ENCODE results near the gene RPL28. TPM values are rescaled to one million over a fixed set of nuclear protein-coding genes. Genes with fewer than 3 reads are reported as not detected.

RPL28 gene
- total and polyA plus RNA-seq, 10 of the 15 experiments (the other 5 are each of a cell fraction or from before 2014, with no cell fraction given): 260 to 3,542 (median 891) TPM

DNA sequence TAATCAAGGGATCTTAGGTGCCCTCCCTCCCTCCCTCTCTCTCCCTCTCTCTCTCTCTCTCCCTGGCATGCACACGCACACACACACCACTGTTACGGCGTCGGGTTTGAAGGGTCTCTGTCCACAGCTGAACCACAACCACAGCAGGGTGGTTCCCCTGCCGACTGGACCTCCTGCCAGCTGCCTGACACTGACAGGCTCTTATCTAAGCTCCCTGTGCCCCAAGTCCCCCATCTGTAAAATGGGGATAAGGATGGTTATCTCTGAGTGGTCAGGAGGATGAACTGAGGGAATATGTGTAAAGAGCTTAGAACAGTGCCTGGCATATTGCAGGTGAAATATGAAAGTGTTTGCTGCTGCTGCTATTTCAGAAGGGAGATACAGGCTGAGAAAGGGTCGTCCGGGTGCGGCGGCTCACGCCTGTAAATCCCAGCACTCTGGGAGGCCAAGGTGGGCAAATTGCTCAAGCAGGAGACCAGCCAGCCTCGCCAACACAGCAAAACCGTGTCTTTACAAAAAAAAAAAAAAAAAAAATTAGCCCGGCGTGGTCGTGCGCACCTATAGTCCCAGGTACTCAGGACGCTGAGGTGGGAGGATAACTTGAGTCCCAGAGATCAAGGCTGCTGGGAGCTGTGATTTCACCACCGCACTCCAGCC, 58.2 kb downstream of the RPL28 start (continued):
- TF ChIP-seq, protein P1, sequence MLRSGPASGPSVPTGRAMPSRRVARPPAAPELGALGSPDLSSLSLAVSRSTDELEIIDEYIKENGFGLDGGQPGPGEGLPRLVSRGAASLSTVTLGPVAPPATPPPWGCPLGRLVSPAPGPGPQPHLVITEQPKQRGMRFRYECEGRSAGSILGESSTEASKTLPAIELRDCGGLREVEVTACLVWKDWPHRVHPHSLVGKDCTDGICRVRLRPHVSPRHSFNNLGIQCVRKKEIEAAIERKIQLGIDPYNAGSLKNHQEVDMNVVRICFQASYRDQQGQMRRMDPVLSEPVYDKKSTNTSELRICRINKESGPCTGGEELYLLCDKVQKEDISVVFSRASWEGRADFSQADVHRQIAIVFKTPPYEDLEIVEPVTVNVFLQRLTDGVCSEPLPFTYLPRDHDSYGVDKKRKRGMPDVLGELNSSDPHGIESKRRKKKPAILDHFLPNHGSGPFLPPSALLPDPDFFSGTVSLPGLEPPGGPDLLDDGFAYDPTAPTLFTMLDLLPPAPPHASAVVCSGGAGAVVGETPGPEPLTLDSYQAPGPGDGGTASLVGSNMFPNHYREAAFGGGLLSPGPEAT (IDR thresholded peaks at IDR 0.05; ENCODE audit: low read depth): no peak
- TF ChIP-seq GATAD2B (conservative IDR thresholded peaks at IDR 0.05; ENCODE audit: low read depth) (no peak), BRCA1 (IDR thresholded peaks at IDR 0.05; ENCODE audit: low read depth, low read length) (no peak)

DNA sequence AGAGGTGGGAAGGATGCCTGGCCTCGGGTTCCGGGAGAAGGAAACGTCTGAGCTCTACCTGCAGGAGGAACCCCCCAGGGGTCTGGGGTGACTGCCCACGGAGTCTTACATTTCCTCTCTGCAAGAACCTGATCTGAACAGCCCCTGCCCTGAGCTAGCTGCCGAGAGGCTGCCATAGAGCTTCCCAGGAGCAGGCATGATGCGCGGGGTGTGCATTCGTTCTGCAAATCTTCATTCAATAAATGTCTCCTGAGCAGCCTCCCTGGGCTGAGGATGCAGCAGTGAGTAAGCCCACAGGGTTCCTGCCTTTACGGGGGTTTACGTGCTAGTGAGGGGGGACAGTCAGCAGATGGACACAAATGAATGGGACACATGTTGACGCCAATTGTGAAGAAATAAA, 58.9 kb downstream of the RPL28 start:
- Histone ChIP-seq H3K27me3 (replicated peaks in 1 of 2; ENCODE audit: control insufficient read depth in 2 of 2, insufficient read depth in 2 of 2, low read length in 1 of 2) (peaks cover 0 to 1% of the 10 kb centered on the region in 2 experiments; a peak in 2 of 4 replicates), H3K4me1 (ENCODE audit: control insufficient read depth, insufficient read depth, low read length) (no peaks in the 10 kb centered on the region), H3K36me3 (ENCODE audit: control insufficient read depth in 2 of 2, insufficient read depth in 2 of 2, low read length in 1 of 2) (no peaks in the 10 kb centered on the region), H3K9me3 (replicated peaks; ENCODE audit: control insufficient read depth, insufficient read depth, low read length) (no peaks in the 10 kb centered on the region), H3K79me2 (ENCODE audit: control insufficient read depth, insufficient read depth, low read length) (no peaks in the 10 kb centered on the region), H3K27ac (ENCODE audit: control insufficient read depth, insufficient read depth) (no peak overlapping the region), H3K4me2 (ENCODE audit: control insufficient read depth, insufficient read depth) (no peak overlapping the region), H3K9ac (ENCODE audit: control insufficient read depth, insufficient read depth, low read length) (no peak overlapping the region), H2AFZ (ENCODE audit: control insufficient read depth, low read depth, low read length) (no peak overlapping the region), H4K20me1 (ENCODE audit: control insufficient read depth, insufficient read depth) (no peaks in the 10 kb centered on the region), H3K4me3 (no peak overlapping the region)
- ChIA-PET SMC1A (ENCODE audit: uncharacterized antibody, unreplicated experiment) (no interaction called here), RAD21 (ENCODE audit: unreplicated experiment) (no interaction called here), CTCF (no interaction called here), POLR2A (no interaction called here)
- FAIRE-seq: no peak
- no TSS peak for BruUV-seq (replicated peaks)
- ATAC-seq: no peak
- intact Hi-C loops (cut with micrococcal nuclease; ENCODE audit: unreplicated experiment): no loop called here
- WGBS (ENCODE audit: insufficient coverage, insufficient replicate concordance, low lambda C conversion rate, missing lambda C conversion rate): 53% methylated on average over 11 of the region's 11 CpGs
- in situ Hi-C loops (cut with MboI): no loop called here
- TF ChIP-seq ZNF24 (IDR thresholded peaks at IDR 0.05) (no peak), ASH2L (IDR thresholded peaks at IDR 0.05; ENCODE audit: borderline replicate concordance, low read depth) (no peak)
- no peak for DNase-seq (ENCODE audit: low read depth, low spot score)
